Activated CD4-positive, alpha-beta T cell treated with anti-CD3 and anti-CD28 coated beads, Interleukin-2, Interleukin-6, amounts not matched to agents 100 ng/mL and 50 ng/mL, durations not matched to agents 16 hours and 8 hours (primary cell): ENCODE results near the gene TMEM135.
"Not testable (repeated sequence)": the region's sequence is repeated elsewhere in the genome, so short reads cannot be mapped to it uniquely, and the experiment has no call there.

Experiments used
- DNase-seq: peaks from one replicate; pipeline ENCODE4 v3.0.0-alpha.2; 2020

TMEM135 gene

GRCh38 chr11:87020764-87021365, 16.9 kb upstream of the TMEM135 start:
- no peak for DNase-seq

- peak; percentile 65 for DNase-seq
Measured at GRCh38 chr11:87022254-87022653, 15.5 kb upstream of the TMEM135 start.

GRCh38 chr11:87022738-87023137, 15.0 kb upstream of the TMEM135 start:
- DNase-seq, result no peak

- DNase-seq, result not testable (repeated sequence)
Measured at GRCh38 chr11:87026415-87026814, 11.3 kb upstream of the TMEM135 start.

GRCh38 chr11:87030458-87031054, 7.2 kb upstream of the TMEM135 start:
- peak; percentile 40 for DNase-seq

GRCh38 chr11:87031433-87032170, 6.1 kb upstream of the TMEM135 start:
- no peak for DNase-seq

GRCh38 chr11:87033561-87033960, 4.2 kb upstream of the TMEM135 start:
- no peak for DNase-seq

- no peak for DNase-seq
Measured at GRCh38 chr11:87035976-87036583, 1.7 kb upstream of the TMEM135 start.

- no peak for DNase-seq
Measured at GRCh38 chr11:87036756-87037449, 831 bp upstream of the TMEM135 start.

GRCh38 chr11:87038235-87038977, 672 bp downstream of the TMEM135 start:
- DNase-seq, result peak; percentile 47

GRCh38 chr11:87039371-87039770, 1.6 kb downstream of the TMEM135 start:
- DNase-seq, result no peak

GRCh38 chr11:87043894-87044293, 6.2 kb downstream of the TMEM135 start:
- DNase-seq, result no peak

- no peak for DNase-seq
Measured at GRCh38 chr11:87046824-87047223, 9.1 kb downstream of the TMEM135 start.

- no peak for DNase-seq
Measured at GRCh38 chr11:87056091-87056490, 18.4 kb downstream of the TMEM135 start.

- no peak for DNase-seq
Measured at GRCh38 chr11:87057749-87058148, 20.0 kb downstream of the TMEM135 start.

- DNase-seq, result no peak
Measured at GRCh38 chr11:87059596-87060390, 22.1 kb downstream of the TMEM135 start.

- no peak for DNase-seq
Measured at GRCh38 chr11:87061766-87062165, 24.0 kb downstream of the TMEM135 start.

- no peak for DNase-seq
Measured at GRCh38 chr11:87063982-87064381, 26.2 kb downstream of the TMEM135 start.

GRCh38 chr11:87072787-87073186, 35.1 kb downstream of the TMEM135 start:
- DNase-seq, result no peak

- DNase-seq, result no peak
Measured at GRCh38 chr11:87076260-87076783, 38.6 kb downstream of the TMEM135 start.

GRCh38 chr11:87076874-87077429, 39.2 kb downstream of the TMEM135 start:
- DNase-seq, result no peak
